T-helper 2 cell treated with Interferon-gamma antibody and Interleukin-4, amounts not matched to agents 100 ng/mL and 5 ng/mL, for 36 hours (primary cell): ENCODE results near the gene ABHD6. TPM values are rescaled to one million over a fixed set of nuclear protein-coding genes. Genes with fewer than 3 reads are reported as not detected.

Experiments used
- intact Hi-C: fragments of 100-400 bp; cut with micrococcal nuclease; formaldehyde crosslinking; loops from one replicate; pipeline ENCODE4 v1.15.1; 2023
- total RNA-seq: library from RNA; stranded (reverse); gene quantifications from 2 replicates; pipeline ENCODE4 v1.2.3, GENCODE V29; 2022

Gene ABHD6
- total RNA-seq, 1 donor from 2014 or later, result 8.5 TPM

- intact Hi-C loops, result loop anchor here (2.0 to 5.0 kb wide), 5 partner anchors 121 to 745 kb away; partner anchors contain the start of genes ARF4, CFAP20DC and SLMAP
Observed at GRCh38 chr3:58307639-58308215, 70.1 kb downstream of the ABHD6 start.

DNA sequence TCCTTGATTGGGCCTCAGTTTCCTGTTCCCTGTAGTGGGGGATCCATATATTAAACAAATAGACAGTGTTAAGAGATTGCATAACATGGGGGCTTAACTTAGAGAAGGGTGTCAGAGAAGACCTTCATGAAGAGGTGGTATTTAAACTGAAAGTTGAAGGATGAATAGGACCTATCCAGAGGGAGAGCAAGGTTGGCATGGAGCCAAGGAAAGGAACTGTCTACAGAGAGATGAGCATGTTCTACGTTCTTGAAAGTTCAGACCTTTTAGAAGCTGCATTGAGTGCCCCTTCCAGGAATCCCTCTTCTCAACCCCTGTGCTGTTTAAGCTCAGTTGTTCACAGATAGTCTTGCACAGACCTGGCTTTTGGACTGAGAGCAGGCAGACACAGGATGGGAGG is 71.1 kb downstream of the ABHD6 start:
- intact Hi-C loops, result loop anchor here (5.0 kb wide), 1 partner anchor 744 kb away; the partner anchor contains the start of gene CFAP20DC

GRCh38 chr3:58317811-58318210 is 80.2 kb downstream of the ABHD6 start:
- intact Hi-C loops, result no loop called here

- intact Hi-C loops, result loop anchor here (1.0 to 5.0 kb wide), 3 partner anchors 36 to 211 kb away; no protein-coding TSS in a partner anchor
Observed at GRCh38 chr3:58321791-58322190, 84.2 kb downstream of the ABHD6 start.

GRCh38 chr3:58322793-58323192 is 85.2 kb downstream of the ABHD6 start:
- intact Hi-C loops, result loop anchor here (5.0 kb wide), 1 partner anchor 35 kb away; no protein-coding TSS in a partner anchor

DNA sequence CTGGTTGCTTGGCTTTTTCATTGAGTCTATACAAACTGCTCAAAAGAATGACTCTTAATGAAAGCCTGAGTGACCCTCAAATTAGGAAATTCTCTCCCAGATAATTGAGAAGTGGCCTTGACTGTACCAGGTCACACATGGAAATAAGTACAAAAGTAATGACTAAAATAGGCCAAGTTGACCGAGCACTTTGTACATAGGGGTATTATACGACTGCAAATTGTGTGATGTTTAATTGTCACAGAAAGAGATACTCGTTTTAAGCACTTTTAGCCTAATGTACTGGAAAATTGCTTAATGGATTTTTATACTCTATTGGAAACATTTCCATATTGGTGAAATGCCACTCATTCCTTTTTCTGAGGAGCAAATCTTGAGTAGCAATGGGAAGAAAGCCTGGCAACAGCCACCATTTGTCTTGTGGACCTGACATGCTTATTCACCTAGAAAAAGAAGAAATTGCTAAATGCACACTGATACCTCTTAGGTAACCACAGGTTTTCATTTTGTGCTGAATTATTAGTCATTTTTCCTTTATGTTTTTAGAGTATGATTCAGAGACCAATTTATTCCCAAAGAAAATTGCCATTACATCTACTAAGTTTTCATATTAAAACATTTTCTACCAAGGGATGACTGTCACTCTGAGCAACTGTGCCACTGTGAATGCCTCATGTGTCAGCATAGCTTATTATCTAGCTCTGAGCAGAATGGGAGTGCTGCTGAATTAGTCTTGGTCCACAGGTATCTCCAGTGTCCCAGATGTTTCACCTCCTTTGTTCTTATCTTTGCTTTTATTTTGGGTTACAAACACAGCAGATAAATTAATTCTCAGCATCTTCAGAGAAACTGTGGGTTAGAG is 86.2 kb downstream of the ABHD6 start:
- intact Hi-C loops, result loop anchor here (1.0 to 5.0 kb wide), 2 partner anchors 9 to 34 kb away; partner anchors contain the start of gene PXK

- intact Hi-C loops, result loop anchor here (1.0 to 5.0 kb wide), 2 partner anchors 8 to 33 kb away; partner anchors contain the start of gene PXK
Observed at GRCh38 chr3:58324391-58325390, 87.1 kb downstream of the ABHD6 start.

- intact Hi-C loops, result no loop called here
Observed at GRCh38 chr3:58325525-58325992, 88.0 kb downstream of the ABHD6 start.

DNA sequence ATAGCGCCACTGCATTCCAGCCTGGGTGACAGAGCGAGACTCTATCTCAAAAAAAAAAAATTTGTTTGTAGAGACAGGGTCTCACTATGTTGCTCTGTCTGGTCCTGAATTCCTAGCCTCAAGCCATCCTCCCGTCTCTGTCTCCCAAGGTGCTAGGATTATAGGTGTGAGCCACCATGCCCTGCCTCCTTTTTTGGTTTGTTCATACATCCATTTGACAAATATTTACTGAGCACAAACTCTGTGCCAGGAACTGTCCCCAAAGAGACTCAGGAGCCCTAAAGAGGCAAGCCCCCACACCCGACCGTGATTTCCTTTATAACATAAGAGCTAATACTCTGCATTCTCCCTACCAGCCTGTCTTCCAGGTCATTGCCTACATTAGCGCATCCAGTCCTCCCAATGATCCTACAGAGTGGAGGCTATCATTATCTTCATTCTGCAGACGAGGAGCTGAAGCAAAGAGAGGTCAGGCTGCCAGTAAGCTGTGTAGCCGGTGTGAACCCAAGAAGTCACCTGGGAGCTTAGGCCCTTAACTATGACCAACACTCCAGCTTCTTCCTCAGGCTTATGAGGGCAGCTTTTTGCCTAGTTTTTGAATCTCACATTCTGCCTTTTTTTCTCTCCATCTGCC is 88.8 kb downstream of the ABHD6 start:
- intact Hi-C loops, result no loop called here

GRCh38 chr3:58329150-58329921 is 91.7 kb downstream of the ABHD6 start:
- intact Hi-C loops, result no loop called here

GRCh38 chr3:58329922-58330413 is 92.4 kb downstream of the ABHD6 start:
- intact Hi-C loops, result loop anchor here (5.0 to 10.0 kb wide), 3 partner anchors 37 to 1105 kb away; partner anchors contain the start of genes APPL1 and PDHB

- intact Hi-C loops, result loop anchor here (1.0 to 10.0 kb wide), 6 partner anchors 7 to 1107 kb away; partner anchors contain the start of genes APPL1, HTD2, PDHB and RPP14
Observed at GRCh38 chr3:58331593-58332152, 94.1 kb downstream of the ABHD6 start.

- intact Hi-C loops, result loop anchor here (1.0 to 10.0 kb wide), 9 partner anchors 8 to 1108 kb away; partner anchors contain the start of genes APPL1, HTD2, PDHB and RPP14
Observed at GRCh38 chr3:58332575-58333188, 95.1 kb downstream of the ABHD6 start, which contains the start of gene PXK. Gene PXK, plus strand, starts transcription at chr3:58332892. Its CDS starts 97 bp downstream, at chr3:58332989.

GRCh38 chr3:58333206-58334012 is 95.8 kb downstream of the ABHD6 start:
- intact Hi-C loops, result loop anchor here (1.0 to 10.0 kb wide), 6 partner anchors 17 to 1109 kb away; partner anchors contain the start of genes APPL1 and PDHB

- intact Hi-C loops, result loop anchor here (5.0 to 10.0 kb wide), 3 partner anchors 33 to 1109 kb away; partner anchors contain the start of genes APPL1 and PDHB
Observed at GRCh38 chr3:58334013-58334321, 96.4 kb downstream of the ABHD6 start.

GRCh38 chr3:58334506-58334884 is 96.9 kb downstream of the ABHD6 start:
- intact Hi-C loops, result loop anchor here (5.0 to 10.0 kb wide), 3 partner anchors 33 to 1110 kb away; partner anchors contain the start of genes APPL1 and PDHB

- intact Hi-C loops, result loop anchor here (1.0 to 10.0 kb wide), 2 partner anchors 19 to 1111 kb away; partner anchors contain the start of gene APPL1
Observed at GRCh38 chr3:58335652-58335947, 98.0 kb downstream of the ABHD6 start.
